NCI-H526 treated with DMSO at 0.1 percent for 48 hours (cell line): Measurements from ENCODE around the gene SLC25A27.
"Not testable (repeated sequence)": the region's sequence is repeated elsewhere in the genome, so short reads cannot be mapped to it uniquely, and the experiment has no call there.

Experiments used
- DNase-seq: peaks from one replicate; lab custom pipeline; 2025; lab: John Stamatoyannopoulos, UW

The SLC25A27 gene

DNA sequence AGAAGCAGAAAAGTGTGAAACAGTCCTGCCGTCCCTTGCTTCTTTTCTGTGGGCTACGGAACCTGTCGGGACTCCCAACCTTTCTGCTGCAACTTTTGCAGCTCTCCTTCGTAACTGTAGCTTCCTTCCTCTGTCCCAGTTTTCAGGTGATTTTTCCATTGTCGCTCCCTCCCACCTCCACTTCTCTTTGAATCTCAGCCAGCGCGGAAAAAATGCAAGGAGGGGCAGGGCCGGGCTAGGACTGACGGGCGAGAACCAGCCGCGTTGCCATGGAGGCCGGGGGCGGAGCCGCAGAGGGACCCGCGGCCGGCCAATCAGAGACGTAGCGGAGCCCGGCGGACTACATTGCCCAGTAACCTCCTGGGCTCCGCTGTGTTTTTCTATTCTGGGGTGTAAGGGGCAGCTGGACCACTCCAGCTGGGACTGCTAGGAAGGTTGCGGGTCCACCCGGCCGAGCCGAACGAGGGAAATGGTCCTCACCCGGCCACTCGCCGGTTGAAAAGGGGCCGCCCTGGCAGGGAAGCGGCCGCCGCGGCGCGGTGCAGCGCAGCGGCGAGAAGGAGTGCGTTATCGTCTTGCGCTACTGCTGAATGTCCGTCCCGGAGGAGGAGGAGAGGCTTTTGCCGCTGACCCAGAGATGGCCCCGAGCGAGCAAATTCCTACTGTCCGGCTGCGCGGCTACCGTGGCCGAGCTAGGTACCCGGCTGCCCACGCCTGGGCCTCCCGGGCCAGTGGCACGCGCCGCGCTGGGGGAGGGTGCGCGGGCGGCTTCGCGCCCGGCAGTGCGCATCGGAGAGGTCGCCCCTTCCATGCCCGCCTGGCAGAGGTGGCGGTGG is at the start of gene SLC25A27, which contains the start of gene CYP39A1:
SLC25A27 (plus strand) TSS at position 373 of the 836 bp plus-strand sequence; CDS start at position 591, 218 bp downstream.
CYP39A1 (minus strand) TSS at position 216 of the 836 bp plus-strand sequence. CDS start 236 bp downstream, outside the sequence.
- DNase-seq, result peak; percentile 89

DNA sequence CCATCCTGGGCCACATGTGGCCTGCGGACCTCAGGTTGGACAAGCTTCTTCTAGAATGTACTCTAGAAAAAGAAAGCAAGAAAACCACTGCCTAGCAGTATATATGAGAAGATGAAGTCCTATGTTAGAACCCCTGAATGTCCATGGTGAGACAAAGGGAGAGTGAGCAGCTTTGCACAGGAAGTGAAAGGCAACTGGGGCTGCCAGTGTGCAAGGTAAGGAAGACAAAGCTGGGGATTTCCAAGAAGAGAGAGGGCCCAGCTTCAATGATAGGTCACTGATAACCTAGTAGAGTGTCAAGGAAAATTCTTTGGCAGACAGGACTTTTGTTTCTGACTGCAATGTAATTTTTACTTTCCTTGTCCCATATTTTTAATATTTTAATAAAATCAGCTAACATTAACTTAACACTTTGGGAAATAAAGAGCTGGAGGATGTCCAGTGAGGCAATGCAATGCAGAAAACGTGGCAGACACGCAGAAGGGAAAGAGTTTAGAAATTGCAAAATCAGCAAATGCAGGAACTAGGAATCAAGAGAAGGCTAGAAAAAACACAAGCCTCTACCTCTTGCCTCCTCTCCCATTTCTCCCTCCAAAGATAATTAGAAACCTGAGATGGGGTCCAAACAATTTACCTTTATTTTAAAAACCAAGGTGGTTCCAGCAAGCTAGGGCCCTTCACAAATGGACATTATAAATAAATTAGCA is 47.5 kb upstream of the SLC25A27 start:
- no peak for DNase-seq

DNA sequence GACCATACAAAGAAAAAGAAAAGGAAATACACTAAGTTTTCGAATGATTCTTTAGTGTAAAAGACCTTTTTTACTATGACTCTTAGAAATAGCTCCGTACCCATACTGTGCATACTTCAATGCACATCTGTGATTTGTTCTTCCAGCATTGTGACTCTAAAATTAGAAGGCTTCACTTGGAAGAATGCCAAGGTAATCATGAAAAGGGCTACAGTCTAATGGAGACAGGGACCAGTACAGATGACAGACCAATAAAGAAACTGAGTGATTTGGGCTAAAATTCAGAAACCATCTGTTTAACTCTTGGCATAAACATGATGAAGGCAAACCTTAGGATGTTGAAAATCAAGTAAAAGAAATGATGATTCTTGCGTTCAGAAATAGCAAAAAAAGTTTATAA is 46.4 kb upstream of the SLC25A27 start:
- DNase-seq, result no peak

- no peak for DNase-seq
These were observed 41.8 kb upstream of the SLC25A27 start for GRCh38 chr6:46610862-46611553.

DNA sequence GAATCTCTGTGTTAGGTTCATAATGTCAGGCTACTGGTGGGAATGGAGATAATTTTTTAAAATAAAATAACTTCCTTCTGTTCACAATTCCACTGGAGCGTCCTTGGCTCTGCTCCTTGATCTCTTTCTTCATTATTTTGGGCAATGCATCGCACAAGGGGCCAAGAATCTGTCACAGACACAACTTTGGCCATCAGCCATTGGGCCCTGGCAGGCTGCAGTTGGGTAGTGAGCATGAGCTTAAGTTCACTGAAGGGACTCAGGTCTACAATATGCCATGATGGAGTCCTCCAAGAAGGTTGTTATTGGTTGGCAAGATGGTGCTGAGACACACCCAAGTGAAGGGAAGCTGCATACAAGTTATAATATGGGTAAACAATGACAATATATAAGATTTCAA is 40.1 kb upstream of the SLC25A27 start:
- no peak for DNase-seq

- DNase-seq, result no peak
These were observed 34.0 kb upstream of the SLC25A27 start for GRCh38 chr6:46618726-46619125.

GRCh38 chr6:46626228-46626909 is 26.4 kb upstream of the SLC25A27 start:
- peak; percentile 34 for DNase-seq

- DNase-seq, result no peak
These were observed 25.8 kb upstream of the SLC25A27 start for GRCh38 chr6:46626976-46627375.

GRCh38 chr6:46628498-46628897 is 24.3 kb upstream of the SLC25A27 start:
- no peak for DNase-seq

DNA sequence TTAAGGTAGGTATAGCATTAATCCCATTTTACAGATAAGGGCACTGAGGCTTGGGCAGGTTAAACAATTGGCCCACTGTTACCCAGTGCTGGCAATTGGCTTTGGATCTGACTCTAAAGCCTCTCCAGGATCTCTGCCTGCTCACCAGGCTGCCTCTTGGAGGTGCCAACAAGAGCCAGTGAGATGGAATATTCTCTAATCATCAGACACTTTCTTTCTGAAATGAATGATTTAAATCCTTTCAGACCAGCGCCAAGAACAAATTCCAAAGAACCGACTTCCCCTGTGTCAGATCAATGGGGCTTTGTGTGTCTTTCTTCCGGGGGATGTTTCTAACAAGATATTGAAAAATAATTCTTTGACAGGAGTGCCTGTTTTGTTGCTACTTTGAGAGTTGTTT is 23.8 kb upstream of the SLC25A27 start:
- no peak for DNase-seq

DNA sequence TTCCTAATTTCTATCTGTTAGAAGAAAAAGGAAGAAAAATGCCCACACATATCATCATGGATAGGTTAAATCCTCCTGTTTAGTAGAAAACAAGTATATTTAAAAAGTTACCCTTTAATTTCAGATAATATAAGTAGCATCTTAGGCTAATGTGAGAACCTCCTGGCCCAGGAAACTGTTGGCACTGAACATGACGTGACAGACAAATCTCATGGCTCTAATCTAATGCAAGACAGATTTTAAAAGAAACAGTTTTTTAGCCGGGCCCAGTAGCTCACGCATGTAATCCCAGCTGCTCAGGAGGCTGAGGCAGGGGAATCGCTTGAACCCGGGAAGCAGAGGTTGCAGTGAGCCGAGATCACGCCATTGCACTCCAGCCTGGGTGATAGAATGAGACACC is 23.1 kb upstream of the SLC25A27 start:
- no peak for DNase-seq

- no peak for DNase-seq
These were observed 20.7 kb upstream of the SLC25A27 start for GRCh38 chr6:46632053-46632452.

GRCh38 chr6:46635462-46635861 is 17.3 kb upstream of the SLC25A27 start:
- DNase-seq, result no peak

DNA sequence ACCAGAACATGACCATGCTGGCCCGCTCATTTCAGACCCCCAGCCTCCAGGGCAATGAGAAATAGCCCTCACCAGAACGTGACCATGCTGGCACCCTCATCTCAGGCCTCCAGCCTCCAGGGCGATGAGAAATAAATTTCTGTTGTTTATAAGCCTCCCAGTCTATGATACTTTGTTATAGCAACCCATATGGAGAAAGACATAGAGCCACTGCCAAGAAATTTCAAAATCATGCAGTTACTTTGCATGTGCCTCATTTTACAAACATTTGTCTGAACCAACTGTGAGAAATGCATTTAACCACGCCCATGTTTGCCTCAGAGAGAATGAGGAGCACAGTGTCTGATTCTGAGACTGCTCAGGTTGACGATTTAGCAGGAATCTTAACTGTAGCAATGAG is 15.6 kb upstream of the SLC25A27 start:
- peak; percentile 23 for DNase-seq

GRCh38 chr6:46637933-46638332 is 14.8 kb upstream of the SLC25A27 start:
- DNase-seq, result no peak

- no peak for DNase-seq
These were observed 14.1 kb upstream of the SLC25A27 start for GRCh38 chr6:46638650-46639049.

- DNase-seq, result no peak
These were observed 9.6 kb upstream of the SLC25A27 start for GRCh38 chr6:46642928-46643751.

- DNase-seq, result no peak
These were observed 7.5 kb upstream of the SLC25A27 start for GRCh38 chr6:46645265-46645664.

DNA sequence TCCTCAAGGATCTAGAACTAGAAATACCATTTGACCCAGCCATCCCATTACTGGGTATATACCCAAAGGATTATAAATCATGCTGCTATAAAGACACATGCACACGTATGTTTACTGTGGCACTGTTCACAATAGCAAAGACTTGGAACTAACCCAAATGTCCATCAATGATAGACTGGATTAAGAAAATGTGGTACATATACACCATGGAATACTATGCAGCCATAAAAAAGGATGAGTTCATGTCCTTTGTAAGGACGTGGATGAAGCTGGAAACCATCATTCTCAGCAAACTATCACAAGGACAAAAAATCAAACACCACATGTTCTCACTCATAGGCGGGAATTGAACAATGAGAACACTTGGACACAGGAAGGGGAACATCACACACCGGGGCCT is 4.7 kb upstream of the SLC25A27 start:
- DNase-seq, result not testable (repeated sequence)

DNA sequence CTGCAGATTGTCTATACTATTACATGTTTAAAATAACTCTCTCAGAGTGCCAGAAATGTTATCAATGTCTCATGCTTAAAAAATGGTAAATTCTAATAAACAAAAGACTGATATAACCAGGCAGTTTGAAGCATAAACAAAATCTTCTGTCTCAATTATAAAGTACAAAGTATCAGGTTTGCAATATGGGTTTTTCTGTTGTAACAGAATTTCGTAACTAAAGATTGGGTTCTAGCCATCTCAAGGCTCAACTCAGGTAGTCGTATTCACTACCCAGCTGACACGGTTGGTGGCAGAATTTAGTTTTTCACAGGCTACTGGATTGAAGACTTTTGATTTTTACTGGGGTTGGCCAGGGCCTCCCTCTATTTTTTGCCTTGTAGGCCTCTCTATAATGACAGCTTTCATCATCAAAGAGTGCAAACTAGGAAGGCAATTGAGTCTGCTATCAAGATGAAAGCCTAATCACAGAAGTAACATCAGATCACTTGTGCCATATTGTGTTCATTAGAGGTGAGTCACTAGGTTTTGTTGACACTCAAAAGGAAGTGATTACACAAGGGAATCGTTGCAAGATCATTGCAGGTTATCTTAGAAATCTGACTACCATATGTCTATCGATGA is 3.8 kb upstream of the SLC25A27 start:
- no peak for DNase-seq

DNA sequence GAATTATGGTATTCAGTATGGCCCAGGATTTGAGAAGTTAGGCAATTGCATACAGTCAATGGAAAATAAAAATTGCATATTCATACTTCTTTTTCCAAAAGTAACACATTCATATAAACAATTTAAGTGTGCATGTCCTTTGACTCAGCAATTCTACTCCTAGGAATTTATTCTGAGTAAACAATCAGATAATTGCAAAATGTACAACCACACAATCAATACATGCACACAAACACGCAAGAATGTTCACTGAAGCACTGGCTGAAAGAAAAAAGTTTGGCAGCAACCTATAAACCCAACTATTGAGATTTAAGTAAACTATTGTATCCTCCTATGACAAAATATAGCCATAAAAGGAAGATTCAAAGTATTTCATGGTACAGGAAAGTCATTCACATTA is 1.8 kb upstream of the SLC25A27 start:
- DNase-seq, result no peak
